Measurements from ENCODE around the gene PAMR1. TPM values are rescaled to one million over a fixed set of nuclear protein-coding genes. Genes with fewer than 3 reads are reported as not detected.

Gene PAMR1
- total and polyA plus RNA-seq, 9 donors: 0.25 to 25.8 (median 3.6) TPM

DNA sequence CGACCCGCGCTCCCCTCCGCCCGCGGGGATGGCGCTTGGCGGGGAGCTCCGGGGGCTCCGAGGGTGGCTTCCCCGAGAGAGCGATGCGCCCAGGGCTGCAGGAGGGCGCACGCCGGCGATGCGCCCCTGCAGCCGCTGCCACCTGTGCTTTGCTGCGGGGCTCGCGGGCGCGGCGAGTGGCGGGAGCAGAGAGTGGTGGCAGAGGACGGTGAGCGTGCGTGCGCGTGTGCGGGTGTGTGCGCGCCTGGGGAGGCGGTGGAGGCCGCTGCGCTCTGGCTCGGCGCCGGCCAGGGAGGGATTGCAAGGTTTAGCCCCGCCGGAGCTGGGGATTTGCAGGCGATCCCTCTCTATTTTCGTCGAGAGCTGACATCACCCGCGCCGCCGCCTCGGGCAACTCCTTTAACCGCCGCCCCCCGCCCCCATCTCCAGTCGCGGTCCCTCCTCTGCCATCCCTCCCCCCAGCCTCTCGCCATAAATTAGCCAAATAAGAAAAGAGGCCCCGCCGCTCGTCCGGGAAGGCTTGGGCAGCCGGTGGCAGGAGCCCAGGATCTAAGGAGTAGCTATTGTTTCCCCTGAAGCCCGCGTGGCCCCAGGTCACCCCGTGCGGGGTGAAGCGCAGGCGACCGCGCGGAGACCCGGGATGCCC is 106.1 kb downstream of the PAMR1 start, which contains the start of gene SLC1A2:
TSS of gene SLC1A2 (minus strand) at position 375 of the 646 bp plus-strand sequence. CDS start 592 bp downstream, outside the sequence.
- WGBS, 3 donors: 0 to 5% (median 1%) methylated on average over 43 to 71 of the region's 71 CpGs
- peak within 1 kb of the TSS; percentile 29 for H3K4me3 ChIP-seq
- TF ChIP-seq CTCF (IDR thresholded peaks at IDR 0.05): no peak
- TF ChIP-seq POLR2A (IDR thresholded peaks at IDR 0.05): no peak
- TF ChIP-seq EP300 (IDR thresholded peaks at IDR 0.05): no peak
- peaks cover 1% of the 10 kb centered on the region for H3K4me1 ChIP-seq (ENCODE audit: insufficient read depth)
- H3K27me3 ChIP-seq: no peaks in the 10 kb centered on the region
- no peaks in the 10 kb centered on the region for H3K9me3 ChIP-seq
- intact Hi-C loops (cut with DNase I): no loop called here
- no peak for DNase-seq
- H3K27ac ChIP-seq: no peak within 1 kb of the TSS
- no peaks in the 10 kb centered on the region for H3K36me3 ChIP-seq

GRCh38 chr11:35418282-35419183 is 106.9 kb downstream of the PAMR1 start:
- TF ChIP-seq EP300 (IDR thresholded peaks at IDR 0.05) (no peak), CTCF (IDR thresholded peaks at IDR 0.05) (no peak), POLR2A (IDR thresholded peaks at IDR 0.05) (no peak)
- no peak for DNase-seq
- Histone ChIP-seq H3K9me3 (no peaks in the 10 kb centered on the region), H3K27me3 (no peaks in the 10 kb centered on the region), H3K27ac (no peak overlapping the region), H3K4me1 (ENCODE audit: insufficient read depth) (peaks cover 1% of the 10 kb centered on the region), H3K4me3 (peak overlapping the region; percentile 29), H3K36me3 (no peaks in the 10 kb centered on the region)
- intact Hi-C loops (cut with DNase I): no loop called here
- 3 to 9% (median 9%) methylated on average over 54 to 69 of the region's 69 CpGs for WGBS, 3 donors

DNA sequence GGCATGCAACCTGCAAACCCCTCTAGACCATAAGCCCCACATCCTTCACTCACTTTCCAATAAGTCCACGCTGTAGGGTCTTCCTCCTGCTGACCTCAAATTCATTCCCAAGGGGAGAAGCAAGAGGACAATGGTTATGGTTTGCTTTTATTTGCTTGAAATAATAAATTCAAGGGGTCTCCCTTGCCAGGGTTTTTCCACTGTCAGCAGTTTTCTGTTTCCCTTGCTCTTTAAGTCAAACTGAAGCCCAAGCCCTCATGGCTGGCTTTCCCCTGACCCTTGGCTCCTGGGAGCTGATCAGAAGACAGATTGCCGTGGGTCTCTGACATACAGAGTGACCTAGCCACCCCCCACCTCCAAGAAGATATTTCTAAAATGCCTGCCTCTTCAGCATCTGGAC is 109.9 kb downstream of the PAMR1 start:
- H3K36me3 ChIP-seq: no peaks in the 10 kb centered on the region
- H3K9me3 ChIP-seq: no peaks in the 10 kb centered on the region
- no peak overlapping the region for H3K27ac ChIP-seq
- intact Hi-C loops (cut with DNase I): no loop called here
- DNase-seq: no peak
- H3K4me1 ChIP-seq (ENCODE audit: insufficient read depth): peaks cover 1% of the 10 kb centered on the region
- WGBS, 3 donors: 41 to 57% (median 52%) methylated on average over 2 of the region's 2 CpGs
- no peaks in the 10 kb centered on the region for H3K27me3 ChIP-seq
- no peak for TF ChIP-seq CTCF (IDR thresholded peaks at IDR 0.05)
- TF ChIP-seq EP300 (IDR thresholded peaks at IDR 0.05): no peak
- TF ChIP-seq POLR2A (IDR thresholded peaks at IDR 0.05): no peak
- H3K4me3 ChIP-seq: no peak overlapping the region

DNA sequence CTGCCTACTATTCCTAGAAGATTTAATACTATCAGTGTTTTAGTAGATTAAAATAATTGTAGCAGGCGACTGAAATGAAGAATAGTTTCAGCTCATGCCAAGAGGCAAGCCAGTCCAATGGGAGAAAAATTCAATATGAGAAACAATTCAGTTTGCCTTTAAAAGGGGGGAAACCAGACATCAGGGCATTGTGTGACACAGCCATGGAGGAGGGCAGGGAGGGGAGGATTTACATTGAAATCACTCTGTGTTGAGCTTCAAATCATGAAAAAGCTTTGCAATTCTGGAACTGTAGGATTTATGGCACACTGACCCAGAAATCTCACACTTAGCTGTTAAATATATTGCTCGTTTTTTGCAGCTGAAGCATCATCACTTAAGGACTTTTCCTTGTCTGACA is 110.6 kb downstream of the PAMR1 start:
- Histone ChIP-seq H3K4me3 (no peak overlapping the region), H3K27ac (no peak overlapping the region), H3K4me1 (ENCODE audit: insufficient read depth) (peaks cover 1% of the 10 kb centered on the region), H3K9me3 (no peaks in the 10 kb centered on the region), H3K27me3 (no peaks in the 10 kb centered on the region), H3K36me3 (no peaks in the 10 kb centered on the region)
- DNase-seq: no peak
- 14 to 21% (median 18%) methylated on average over 2 of the region's 2 CpGs for WGBS, 3 donors
- intact Hi-C loops (cut with DNase I): no loop called here
- TF ChIP-seq POLR2A (IDR thresholded peaks at IDR 0.05): no peak
- TF ChIP-seq EP300 (IDR thresholded peaks at IDR 0.05): no peak
- no peak for TF ChIP-seq CTCF (IDR thresholded peaks at IDR 0.05)

Measured in ovary (tissue), 9 donors.